H1 (cell line): ENCODE results near the gene RAB3B. TPM values are rescaled to one million over a fixed set of nuclear protein-coding genes. Genes with fewer than 3 reads are reported as not detected.

Source experiments
- CTCF ChIA-PET: fragments of 300-600 bp; sonication (Branson Sonifier 250); formaldehyde crosslinking; loops from one replicate; lab custom pipeline; 2021; ENCODE audit not compliant: partially characterized antibody; lab: Charles Lee
- POLR2A ChIA-PET: fragments of 300-600 bp; sonication (Branson Sonifier 250); formaldehyde crosslinking; loops from one replicate; lab custom pipeline; 2021; ENCODE audit warnings: inconsistent platforms; ENCODE audit not compliant: partially characterized antibody; lab: Charles Lee
- DNase-seq, 2 experiments: peaks; one replicate each; pipeline versions ENCODE4 v3.0.0 to v3.0.0-alpha.2; 2010 to 2022; ENCODE audit warnings: low spot score in 2 of 2, low read depth in 1 of 2, mixed read lengths in 1 of 2
- FAIRE-seq: peaks from 2 replicates; lab custom pipeline; 2011; peaks lifted over from hg19 to GRCh38; lab: Jason Lieb, UNC
- H2AFZ ChIP-seq: 2 replicates; pipeline ENCODE4 v1.8.1; 2012; ENCODE audit warnings: low read length, inconsistent platforms
- H2AK5ac ChIP-seq: 2 replicates; pipeline ENCODE4 v1.6.1; 2013; ENCODE audit warnings: low read depth, low read length
- H2BK120ac ChIP-seq: replicated peaks from 2 replicates; pipeline ENCODE3; 2013; ENCODE audit warnings: low read depth, low read length, inconsistent platforms
- H2BK12ac ChIP-seq: 2 replicates; pipeline ENCODE4 v1.6.1; 2013; ENCODE audit warnings: low read depth, low read length
- H2BK15ac ChIP-seq: 2 replicates; pipeline ENCODE4 v1.6.1; 2013; ENCODE audit warnings: low read length
- H2BK20ac ChIP-seq: 2 replicates; pipeline ENCODE4 v1.6.1; 2013; ENCODE audit warnings: low read length
- H2BK5ac ChIP-seq: 2 replicates; pipeline ENCODE4 v1.6.1; 2013; ENCODE audit warnings: low read depth, low read length
- H3K14ac ChIP-seq: 2 replicates; pipeline ENCODE4 v1.6.1; 2013; ENCODE audit warnings: inconsistent platforms; ENCODE audit not compliant: insufficient read length
- H3K18ac ChIP-seq: 2 replicates; pipeline ENCODE4 v1.6.1; 2013; ENCODE audit warnings: low read length; ENCODE audit errors: extremely low read depth
- H3K23ac ChIP-seq: 2 replicates; pipeline ENCODE4 v1.6.1; 2013; ENCODE audit warnings: inconsistent platforms; ENCODE audit not compliant: insufficient read length
- H3K23me2 ChIP-seq: 2 replicates; pipeline ENCODE4 v1.6.1; 2013; ENCODE audit warnings: low read depth, low read length
- H3K27ac ChIP-seq: 2 replicates; pipeline ENCODE4 v1.6.1; 2011; ENCODE audit warnings: low read depth, low read length, inconsistent platforms
- H3K27me3 ChIP-seq, 4 experiments: replicated peaks in 1 of 4; 1 replicate in 1 of 4; 2 replicates in 3 of 4; pipeline versions ENCODE4 v1.6.1 to v1.8.1; 2011 to 2013; ENCODE audit warnings: low read length in 3 of 4, mild to moderate bottlenecking in 3 of 4, inconsistent platforms in 2 of 4, mixed read lengths in 2 of 4, moderate library complexity in 1 of 4; ENCODE audit not compliant: control insufficient read depth in 3 of 4, insufficient read depth in 3 of 4; ENCODE audit errors: extremely low read depth in 1 of 4
- H3K36me3 ChIP-seq, 4 experiments: 2 replicates each; pipeline versions ENCODE4 v1.6.1 to v1.8.1; 2011 to 2013; ENCODE audit warnings: mild to moderate bottlenecking in 4 of 4, low read length in 3 of 4, moderate library complexity in 2 of 4, control low read depth in 1 of 4, inconsistent platforms in 1 of 4; ENCODE audit not compliant: insufficient read depth in 4 of 4, control insufficient read depth in 2 of 4
- H3K4ac ChIP-seq: replicated peaks from 2 replicates; pipeline ENCODE3; 2013; ENCODE audit warnings: low read length, low read depth, mixed read lengths, inconsistent platforms; ENCODE audit not compliant: insufficient read length
- H3K4me1 ChIP-seq, 4 experiments: replicated peaks in 1 of 4; 1 replicate in 1 of 4; 2 replicates in 3 of 4; pipeline versions ENCODE4 v1.6.1 to v1.8.1; 2011 to 2013; ENCODE audit warnings: low read length in 3 of 4, inconsistent platforms in 2 of 4, mixed read lengths in 1 of 4; ENCODE audit not compliant: insufficient read depth in 4 of 4, control insufficient read depth in 3 of 4
- H3K4me2 ChIP-seq, 2 experiments: 2 replicates each; pipeline versions ENCODE4 v1.6.1 to v1.8.1; 2011 to 2013; ENCODE audit warnings: low read depth in 2 of 2, low read length in 2 of 2, control low read depth in 1 of 2, inconsistent platforms in 1 of 2, mild to moderate bottlenecking in 1 of 2; ENCODE audit not compliant: insufficient read depth in 1 of 2
- H3K4me3 ChIP-seq, 4 experiments: fragments of 200-600, 300-600 bp in 1 of 4; sonication (generic), shearing (Covaris generic), sonication (Bioruptor Twin) in 1 of 4; 2 replicates each; pipeline versions ENCODE4 v1.5.1 to v1.8.1; 2011 to 2016; ENCODE audit warnings: low read length in 4 of 4, low read depth in 3 of 4, control low read depth in 2 of 4, inconsistent platforms in 2 of 4, mild to moderate bottlenecking in 2 of 4, mixed read lengths in 1 of 4, moderate library complexity in 1 of 4; ENCODE audit not compliant: insufficient read depth in 2 of 4; ENCODE audit errors: extremely low read depth in 1 of 4
- H3K56ac ChIP-seq: replicated peaks from 2 replicates; pipeline ENCODE3; 2013; ENCODE audit warnings: low read depth, mild to moderate bottlenecking, mixed read lengths, low read length, inconsistent platforms; ENCODE audit not compliant: insufficient read length
- H3K79me1 ChIP-seq: 2 replicates; pipeline ENCODE4 v1.6.1; 2013; ENCODE audit warnings: low read depth, low read length, control low read depth
- H3K79me2 ChIP-seq, 2 experiments: 2 replicates each; pipeline versions ENCODE4 v1.6.1 to v1.8.1; 2012 to 2013; ENCODE audit warnings: low read length in 2 of 2, mild to moderate bottlenecking in 2 of 2, inconsistent platforms in 1 of 2; ENCODE audit not compliant: insufficient read depth in 2 of 2, control insufficient read depth in 1 of 2
- H3K9ac ChIP-seq, 4 experiments: replicated peaks in 1 of 4; 1 replicate in 1 of 4; 2 replicates in 3 of 4; pipeline versions ENCODE4 v1.6.1 to v1.8.1; 2011 to 2013; ENCODE audit warnings: low read depth in 3 of 4, low read length in 3 of 4, control low read depth in 2 of 4, mild to moderate bottlenecking in 2 of 4, moderate library complexity in 2 of 4, inconsistent platforms in 1 of 4; ENCODE audit errors: extremely low read depth in 1 of 4
- H3K9me3 ChIP-seq, 2 experiments: 2 replicates each; pipeline versions ENCODE4 v1.6.1 to v1.8.1; 2012 to 2013; ENCODE audit warnings: mild to moderate bottlenecking in 2 of 2, moderate library complexity in 2 of 2, control low read depth in 1 of 2, inconsistent platforms in 1 of 2, low read depth in 1 of 2, low read length in 1 of 2, mixed read lengths in 1 of 2; ENCODE audit not compliant: insufficient read depth in 2 of 2
- H4K20me1 ChIP-seq, 2 experiments: replicated peaks in 1 of 2; 2 replicates each; pipeline versions ENCODE3 to v1.8.1; 2011 to 2013; ENCODE audit warnings: inconsistent platforms in 2 of 2, low read length in 2 of 2, mild to moderate bottlenecking in 1 of 2; ENCODE audit not compliant: insufficient read depth in 2 of 2, control insufficient read depth in 1 of 2
- H4K5ac ChIP-seq: 2 replicates; pipeline ENCODE4 v1.6.1; 2013; ENCODE audit warnings: low read length, low read depth, mixed read lengths, inconsistent platforms; ENCODE audit not compliant: insufficient read length
- H4K8ac ChIP-seq: 2 replicates; pipeline ENCODE4 v1.8.0; 2013; ENCODE audit warnings: mild to moderate bottlenecking, moderate library complexity, low read length, inconsistent platforms; ENCODE audit not compliant: insufficient read depth; ENCODE audit errors: extremely low read depth
- H4K91ac ChIP-seq: replicated peaks from 2 replicates; pipeline ENCODE3; 2013; ENCODE audit warnings: low read length, mixed read lengths, inconsistent platforms; ENCODE audit not compliant: insufficient read length
- CBX5 ChIP-seq: fragments of 300-800, 300-1000 bp; sonication (generic); IDR thresholded peaks from 2 replicates; pipeline ENCODE4 v1.7.1; 2016; ENCODE audit warnings: antibody characterized with exemption, low read length, low read depth
- WGBS, 2 experiments: shearing (Covaris generic) in 1 of 2; methylation state at CpG; one replicate each; pipeline versions ENCODE4 v1.1.6 to v1.1.7; 2013 to 2015; ENCODE audit warnings: low lambda C conversion rate in 2 of 2, mixed read lengths in 2 of 2, inconsistent platforms in 1 of 2, low coverage in 1 of 2, missing lambda C conversion rate in 1 of 2; ENCODE audit not compliant: insufficient replicate concordance in 2 of 2, insufficient coverage in 1 of 2, insufficient read length in 1 of 2; ENCODE audit errors: extremely low coverage in 1 of 2, missing lambda C conversion rate in 1 of 2; 5-methylcytosine and 5-hydroxymethylcytosine counted together
- polyA plus RNA-seq, 7 experiments: library from polyadenylated mRNA; depleted of rRNA in 3 of 7; stranded (reverse) in 5 of 7; unstranded in 2 of 7; fragments of >200 nt in 5 of 7; fragments of 200-250 nt in 2 of 7; gene quantifications; 1 replicate in 5 of 7; 2 replicates in 1 of 7; 4 replicates in 1 of 7; pipeline versions ENCODE4 v1.2.1 to v1.2.3, GENCODE V29; 2011 to 2013; ENCODE audit warnings: missing spikeins in 2 of 7, mixed read lengths in 2 of 7
- total RNA-seq: library from RNA; stranded (reverse); fragmentation: NEBNext Ultra II Directional; extraction: Animal tissue kit (Norgen Biotek cat#: 25700); gene quantifications from 2 replicates; pipeline ENCODE4 v1.2.1, GENCODE V29; 2021

Gene RAB3B
- total and polyA plus RNA-seq, 2 of the 8 experiments (the other 6 are each of a cell fraction or from before 2014, with no cell fraction given): 12.5 to 36.8 TPM

DNA sequence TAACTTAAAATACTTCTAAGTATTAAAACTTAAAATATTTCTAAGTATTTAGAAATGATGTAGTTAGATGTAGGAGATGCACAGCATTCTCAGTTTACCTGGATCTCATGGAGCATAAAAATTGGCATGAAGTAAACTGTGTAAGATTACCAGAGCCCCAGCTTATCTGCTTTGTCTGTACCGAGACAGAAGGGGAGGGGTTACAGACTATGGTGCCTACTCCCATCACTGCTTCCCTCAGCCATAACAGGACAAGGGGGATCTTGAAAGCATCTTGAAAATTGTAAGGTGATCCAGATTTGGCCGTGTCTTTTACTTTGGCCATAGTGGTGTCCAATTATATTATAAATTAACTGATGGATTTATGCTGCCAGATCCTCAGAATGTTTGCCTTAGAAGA lies 130.8 kb downstream of the RAB3B start:
- Histone ChIP-seq H2BK120ac (no peak overlapping the region), H2BK5ac (no peak overlapping the region), H4K5ac (no peak overlapping the region), H3K9ac (no peak overlapping the region), H3K23ac (no peak overlapping the region), H3K4me2 (peak overlapping the region; percentile 22 to 47; a peak in 2 of 4 replicates), H3K14ac (no peak overlapping the region), H4K20me1 (no peaks in the 10 kb centered on the region), H3K4me3 (no peak overlapping the region), H2BK15ac (no peak overlapping the region), H2AK5ac (no peak overlapping the region), H3K27ac (no peak overlapping the region), H2BK12ac (no peak overlapping the region), H3K4me1 (peaks cover 0 to 9% (median 6%) of the 10 kb centered on the region in 4 experiments; a peak in 4 of 7 replicates), H3K79me2 (peaks cover 0 to 57% of the 10 kb centered on the region in 2 experiments; a peak in 3 of 4 replicates), H3K36me3 (peaks cover 0 to 3% (median 0%) of the 10 kb centered on the region in 4 experiments; a peak in 1 of 8 replicates), H4K91ac (no peak overlapping the region), H2BK20ac (no peak overlapping the region), H2AFZ (no peak overlapping the region), H3K79me1 (peaks cover 6% of the 10 kb centered on the region; the same call in 1 of the 2 replicates), H4K8ac (no peak overlapping the region), H3K18ac (no peak overlapping the region), H3K27me3 (no peaks in the 10 kb centered on the region), H3K9me3 (no peaks in the 10 kb centered on the region), H3K23me2 (no peaks in the 10 kb centered on the region), H3K4ac (no peak overlapping the region), H3K56ac (no peak overlapping the region)
- CTCF ChIA-PET: interaction anchor here (1.9 kb wide), 1 partner anchor 90 kb away, joined by 4 read pairs; no protein-coding TSS in a partner anchor
- DNase-seq (no peak), FAIRE-seq (no peak)
- POLR2A ChIA-PET: interaction anchor here (1.4 to 2.0 kb wide), 2 partner anchors 12 kb away, joined by 4 to 5 read pairs; no protein-coding TSS in a partner anchor
- no peak for TF ChIP-seq CBX5
- 73% methylated on average over 2 of the region's 2 CpGs; no CpG with 5 or more reads in 1 of the 2 experiments for WGBS, 2 experiments
